ENCODE results near the gene MAOA.

MAOA gene

DNA sequence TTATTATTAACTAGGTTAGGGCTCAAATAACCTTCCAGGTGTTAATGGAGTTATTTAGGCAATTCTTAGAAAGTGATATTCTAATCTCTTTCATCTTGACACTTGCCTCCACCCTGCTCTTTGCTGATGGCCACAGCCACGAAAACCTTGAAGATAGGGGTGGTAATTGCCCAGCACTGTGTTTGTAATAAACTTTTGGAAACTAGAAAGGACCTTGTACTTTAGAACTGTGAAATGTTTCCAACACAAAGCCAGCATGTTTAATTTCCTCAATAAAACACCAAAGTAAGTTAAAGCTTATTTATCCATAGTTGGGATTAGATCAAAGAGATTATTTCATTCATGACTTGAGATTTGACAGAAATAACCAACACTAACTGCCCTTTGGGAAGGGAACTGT lies 78.3 kb downstream of the MAOA start:
- Histone ChIP-seq H3K9ac (no peak overlapping the region), H3K36me3 (ENCODE audit: insufficient read depth) (no peaks in the 10 kb centered on the region)

DNA sequence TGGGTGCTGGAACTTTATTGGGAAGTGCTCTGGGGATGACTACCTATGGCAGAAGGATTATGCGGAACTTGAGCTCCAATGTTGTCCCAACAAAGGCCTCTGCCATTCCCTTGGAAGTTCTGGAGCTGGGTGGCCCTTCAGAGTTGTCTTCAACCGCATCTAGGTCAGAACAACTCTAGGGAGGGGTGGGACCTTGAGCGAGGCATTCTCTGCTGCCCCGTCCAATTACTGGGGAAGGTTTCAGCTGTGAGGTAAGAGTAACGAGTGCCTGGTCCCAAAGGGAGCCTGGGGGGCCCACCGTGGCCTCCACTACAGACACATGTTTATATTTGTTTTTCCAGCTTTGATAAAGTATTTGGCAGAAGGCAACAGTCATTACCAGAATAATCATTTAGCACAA lies 79.4 kb downstream of the MAOA start:
- Histone ChIP-seq H3K4me3 (IDR thresholded peaks at IDR 0.05; ENCODE audit: insufficient read depth, low read depth, low read length) (no peak overlapping the region), H3K27me3 (ENCODE audit: insufficient read depth, low read depth) (no peaks in the 10 kb centered on the region), H3K9ac (no peak overlapping the region), H4K20me1 (ENCODE audit: insufficient read depth) (no peaks in the 10 kb centered on the region), H3K27ac (no peak overlapping the region), H3K4me2 (no peak overlapping the region), H3K36me3 (ENCODE audit: insufficient read depth) (no peaks in the 10 kb centered on the region), H2AFZ (ENCODE audit: low read depth) (no peak overlapping the region), H3K4me1 (ENCODE audit: low read depth, poor library complexity, severe bottlenecking) (no peaks in the 10 kb centered on the region), H3K79me2 (ENCODE audit: insufficient read depth, low read depth) (no peaks in the 10 kb centered on the region)
- TF ChIP-seq, protein P1, sequence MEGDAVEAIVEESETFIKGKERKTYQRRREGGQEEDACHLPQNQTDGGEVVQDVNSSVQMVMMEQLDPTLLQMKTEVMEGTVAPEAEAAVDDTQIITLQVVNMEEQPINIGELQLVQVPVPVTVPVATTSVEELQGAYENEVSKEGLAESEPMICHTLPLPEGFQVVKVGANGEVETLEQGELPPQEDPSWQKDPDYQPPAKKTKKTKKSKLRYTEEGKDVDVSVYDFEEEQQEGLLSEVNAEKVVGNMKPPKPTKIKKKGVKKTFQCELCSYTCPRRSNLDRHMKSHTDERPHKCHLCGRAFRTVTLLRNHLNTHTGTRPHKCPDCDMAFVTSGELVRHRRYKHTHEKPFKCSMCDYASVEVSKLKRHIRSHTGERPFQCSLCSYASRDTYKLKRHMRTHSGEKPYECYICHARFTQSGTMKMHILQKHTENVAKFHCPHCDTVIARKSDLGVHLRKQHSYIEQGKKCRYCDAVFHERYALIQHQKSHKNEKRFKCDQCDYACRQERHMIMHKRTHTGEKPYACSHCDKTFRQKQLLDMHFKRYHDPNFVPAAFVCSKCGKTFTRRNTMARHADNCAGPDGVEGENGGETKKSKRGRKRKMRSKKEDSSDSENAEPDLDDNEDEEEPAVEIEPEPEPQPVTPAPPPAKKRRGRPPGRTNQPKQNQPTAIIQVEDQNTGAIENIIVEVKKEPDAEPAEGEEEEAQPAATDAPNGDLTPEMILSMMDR (conservative IDR thresholded peaks at IDR 0.05; ENCODE audit: low read depth, low read length), result no peak

More for the DNA sequence above, 78.3 kb downstream of the MAOA start:
- H2AFZ ChIP-seq (ENCODE audit: low read depth), result no peak overlapping the region
- H3K4me3 ChIP-seq (IDR thresholded peaks at IDR 0.05; ENCODE audit: insufficient read depth, low read depth, low read length), result no peak overlapping the region
- TF ChIP-seq, protein P1 (conservative IDR thresholded peaks at IDR 0.05; ENCODE audit: low read depth, low read length), result no peak
- H3K79me2 ChIP-seq (ENCODE audit: insufficient read depth, low read depth), result no peaks in the 10 kb centered on the region
- H3K4me2 ChIP-seq, result no peak overlapping the region
- no peaks in the 10 kb centered on the region for H4K20me1 ChIP-seq (ENCODE audit: insufficient read depth)
- no peak overlapping the region for H3K27ac ChIP-seq
- no peaks in the 10 kb centered on the region for H3K4me1 ChIP-seq (ENCODE audit: low read depth, poor library complexity, severe bottlenecking)
- H3K27me3 ChIP-seq (ENCODE audit: insufficient read depth, low read depth), result no peaks in the 10 kb centered on the region

DNA sequence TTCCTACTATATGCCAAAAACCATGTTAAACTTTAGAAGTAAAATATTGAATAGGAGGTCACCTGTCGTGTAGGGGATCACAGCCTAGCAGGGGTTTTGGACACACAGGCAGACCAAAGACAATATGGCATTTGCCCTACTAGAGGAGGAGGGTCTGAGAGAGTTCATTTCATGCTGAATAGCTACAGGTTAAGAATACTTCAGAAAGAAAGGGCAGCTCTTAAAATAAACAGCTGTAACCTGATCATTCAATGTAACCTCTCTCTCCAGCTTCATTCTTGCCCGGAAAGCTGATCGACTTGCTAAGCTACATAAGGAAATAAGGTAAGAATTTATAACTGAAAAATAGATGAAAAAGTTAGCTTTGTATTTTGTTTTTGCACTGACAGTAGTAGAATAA lies 79.9 kb downstream of the MAOA start:
- no peaks in the 10 kb centered on the region for H3K27me3 ChIP-seq (ENCODE audit: insufficient read depth, low read depth)
- H3K4me1 ChIP-seq (ENCODE audit: low read depth, poor library complexity, severe bottlenecking), result no peaks in the 10 kb centered on the region
- no peak overlapping the region for H3K9ac ChIP-seq
- no peak overlapping the region for H3K4me2 ChIP-seq
- no peaks in the 10 kb centered on the region for H3K79me2 ChIP-seq (ENCODE audit: insufficient read depth, low read depth)
- TF ChIP-seq, protein P1 (conservative IDR thresholded peaks at IDR 0.05; ENCODE audit: low read depth, low read length), result no peak
- H2AFZ ChIP-seq (ENCODE audit: low read depth), result no peak overlapping the region
- no peak overlapping the region for H3K4me3 ChIP-seq (IDR thresholded peaks at IDR 0.05; ENCODE audit: insufficient read depth, low read depth, low read length)
- no peaks in the 10 kb centered on the region for H4K20me1 ChIP-seq (ENCODE audit: insufficient read depth)
- no peak overlapping the region for H3K27ac ChIP-seq
- no peaks in the 10 kb centered on the region for H3K36me3 ChIP-seq (ENCODE audit: insufficient read depth)

DNA sequence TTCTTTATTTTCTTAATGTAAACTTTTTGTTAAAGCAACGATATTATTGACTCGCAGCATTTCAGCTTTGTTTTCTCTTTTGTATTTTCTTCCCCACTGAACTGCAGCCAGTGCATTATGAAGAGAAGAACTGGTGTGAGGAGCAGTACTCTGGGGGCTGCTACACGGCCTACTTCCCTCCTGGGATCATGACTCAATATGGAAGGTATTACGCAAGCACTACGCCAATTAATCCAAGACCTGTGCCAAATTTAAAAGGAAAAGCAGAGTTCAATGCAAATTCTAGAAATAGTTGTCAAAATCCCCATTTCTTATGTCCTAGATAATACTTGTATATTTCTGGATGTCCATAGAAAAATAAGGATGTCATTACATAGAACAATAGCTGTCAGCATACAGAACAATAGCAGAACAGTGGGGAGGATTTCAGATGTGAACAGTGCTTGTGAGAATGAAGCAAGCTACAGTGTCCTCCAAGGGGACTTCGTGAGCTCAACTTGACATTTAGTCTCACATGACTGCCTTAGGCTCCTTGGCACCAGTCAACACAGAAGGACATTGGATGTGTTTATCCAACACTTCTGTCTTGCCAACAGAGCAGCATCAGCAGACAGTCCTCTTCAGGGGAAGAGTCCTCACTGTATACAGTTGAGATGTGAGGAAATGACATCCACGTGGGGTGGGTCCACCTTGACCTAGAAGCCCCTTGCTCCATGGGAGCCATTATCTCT lies 85.9 kb downstream of the MAOA start:
- H3K27me3 ChIP-seq (ENCODE audit: insufficient read depth, low read depth), result no peaks in the 10 kb centered on the region
- H3K9ac ChIP-seq, result no peak overlapping the region
- H3K27ac ChIP-seq, result no peak overlapping the region
- no peaks in the 10 kb centered on the region for H3K36me3 ChIP-seq (ENCODE audit: insufficient read depth)
- H3K79me2 ChIP-seq (ENCODE audit: insufficient read depth, low read depth), result no peaks in the 10 kb centered on the region
- H4K20me1 ChIP-seq (ENCODE audit: insufficient read depth), result no peaks in the 10 kb centered on the region
- TF ChIP-seq, protein P1 (conservative IDR thresholded peaks at IDR 0.05; ENCODE audit: low read depth, low read length), result no peak
- H2AFZ ChIP-seq (ENCODE audit: low read depth), result no peak overlapping the region
- H3K4me3 ChIP-seq (IDR thresholded peaks at IDR 0.05; ENCODE audit: insufficient read depth, low read depth, low read length), result no peak overlapping the region
- no peaks in the 10 kb centered on the region for H3K4me1 ChIP-seq (ENCODE audit: low read depth, poor library complexity, severe bottlenecking)
- no peak overlapping the region for H3K4me2 ChIP-seq
